ENCODE measurements around the gene CFAP61. TPM values are rescaled to one million over a fixed set of nuclear protein-coding genes. Genes with fewer than 3 reads are reported as not detected.

CFAP61 gene
- total RNA-seq, 1 donor from 2014 or later = not detected

- no peak for DNase-seq
- Histone ChIP-seq H3K36me3 (no peaks in the 10 kb centered on the region), H3K27ac (no peak overlapping the region), H3K9me3 (no peaks in the 10 kb centered on the region), H3K4me3 (no peak overlapping the region), H3K4me1 (no peaks in the 10 kb centered on the region), H3K27me3 (peaks cover 15% of the 10 kb centered on the region)
- no peak for ATAC-seq
- no peak for TF ChIP-seq CTCF (IDR thresholded peaks at IDR 0.05)
- intact Hi-C loops (cut with DNase I) = no loop called here
Observed at GRCh38 chr20:20246996-20247633, 194.8 kb downstream of the CFAP61 start.

- peaks cover 15% of the 10 kb centered on the region for H3K27me3 ChIP-seq
- no peaks in the 10 kb centered on the region for H3K9me3 ChIP-seq
- intact Hi-C loops (cut with DNase I) = no loop called here
- no peak overlapping the region for H3K4me3 ChIP-seq
- ATAC-seq (no peak), DNase-seq (no peak)
- no peak overlapping the region for H3K27ac ChIP-seq
- TF ChIP-seq CTCF (IDR thresholded peaks at IDR 0.05) = no peak
- no peaks in the 10 kb centered on the region for H3K4me1 ChIP-seq
- H3K36me3 ChIP-seq = no peaks in the 10 kb centered on the region
Observed at GRCh38 chr20:20248620-20249200, 196.4 kb downstream of the CFAP61 start.

GRCh38 chr20:20251317-20251716, 199.0 kb downstream of the CFAP61 start:
- ATAC-seq = no peak
- intact Hi-C loops (cut with DNase I) = no loop called here

GRCh38 chr20:20251836-20252235, 199.5 kb downstream of the CFAP61 start:
- DNase-seq = no peak
- Histone ChIP-seq H3K27ac (no peak overlapping the region), H3K36me3 (no peaks in the 10 kb centered on the region), H3K9me3 (no peaks in the 10 kb centered on the region), H3K4me1 (no peaks in the 10 kb centered on the region), H3K27me3 (peaks cover 8% of the 10 kb centered on the region), H3K4me3 (no peak overlapping the region)
- intact Hi-C loops (cut with DNase I) = no loop called here
- ATAC-seq = no peak
- TF ChIP-seq CTCF (IDR thresholded peaks at IDR 0.05) = no peak

More at GRCh38 chr20:20251317-20251716, 199.0 kb downstream of the CFAP61 start:
- no peak for DNase-seq
- H3K4me1 ChIP-seq = no peaks in the 10 kb centered on the region
- no peak for TF ChIP-seq CTCF (IDR thresholded peaks at IDR 0.05)
- no peak overlapping the region for H3K4me3 ChIP-seq
- H3K27me3 ChIP-seq = peaks cover 14% of the 10 kb centered on the region
- no peak overlapping the region for H3K27ac ChIP-seq
- no peaks in the 10 kb centered on the region for H3K36me3 ChIP-seq
- H3K9me3 ChIP-seq = no peaks in the 10 kb centered on the region

GRCh38 chr20:20253039-20253743, 200.9 kb downstream of the CFAP61 start:
- intact Hi-C loops (cut with DNase I) = no loop called here
- Histone ChIP-seq H3K4me3 (no peak overlapping the region), H3K4me1 (no peaks in the 10 kb centered on the region), H3K9me3 (no peaks in the 10 kb centered on the region), H3K27me3 (no peaks in the 10 kb centered on the region), H3K27ac (no peak overlapping the region), H3K36me3 (no peaks in the 10 kb centered on the region)
- no peak for TF ChIP-seq CTCF (IDR thresholded peaks at IDR 0.05)
- DNase-seq (no peak), ATAC-seq (no peak)

Measured in upper lobe of right lung (tissue), 1 donor.